Left lung (tissue), 10 donors: ENCODE results near the gene PEF1. TPM values are rescaled to one million over a fixed set of nuclear protein-coding genes. Genes with fewer than 3 reads are reported as not detected.
A peak's percentile ranks its signal among the peaks of the same experiment; 100 is the strongest.

Experiments
- ATAC-seq: fragments of 200-7000 bp; cut with Tn5 transposase; one replicate; pipeline ENCODE4 v1.9.1; 2020; ENCODE audit warnings: moderate library complexity
- DNase-seq, 4 donors: peaks; one replicate each; pipeline ENCODE4 v3.0.0-alpha.2; 2013 to 2020
- H3K27ac ChIP-seq, 2 donors: fragments of 200-600 bp; sonication (generic) in 1 of 2; one replicate each; pipeline versions ENCODE4 v1.5.0 to v1.8.0; 2020 to 2021
- H3K27me3 ChIP-seq, 2 donors: fragments of 200-600 bp; sonication (generic) in 1 of 2; one replicate each; pipeline versions ENCODE4 v1.5.0 to v1.8.0; 2020 to 2021
- H3K36me3 ChIP-seq, 2 donors: fragments of 200-600 bp; sonication (generic) in 1 of 2; one replicate each; pipeline versions ENCODE4 v1.5.0 to v1.8.0; 2020 to 2021
- H3K4me1 ChIP-seq, 2 donors: fragments of 200-600 bp; one replicate each; pipeline ENCODE4 v1.8.0; 2021
- H3K4me3 ChIP-seq, 2 donors: fragments of 200-600 bp; sonication (generic) in 1 of 2; one replicate each; pipeline versions ENCODE4 v1.5.0 to v1.8.0; 2020 to 2021; ENCODE audit warnings: mild to moderate bottlenecking in 1 of 2
- H3K9me3 ChIP-seq, 2 donors: fragments of 200-600 bp; sonication (generic) in 1 of 2; one replicate each; pipeline versions ENCODE4 v1.5.0 to v1.8.0; 2020 to 2021
- intact Hi-C, 2 donors: fragments of 100-400 bp; cut with DNase I; formaldehyde crosslinking; loops; one replicate each; pipeline versions ENCODE4 v1.11.2 to v1.14.2; 2022
- polyA plus RNA-seq, 6 donors: library from polyadenylated mRNA; unstranded; fragments of 120-200 nt; gene quantifications; one replicate each; pipeline ENCODE4 v1.2.1, GENCODE V29; 2013; ENCODE audit not compliant: insufficient read length in 6 of 6
- total RNA-seq, 2 donors: library from RNA; stranded (reverse); fragmentation: NEBNext Ultra II Directional; extraction: Animal tissue kit (Norgen Biotek cat#: 25700); gene quantifications; one replicate each; pipeline ENCODE4 v1.2.1, GENCODE V29; 2021
- TF ChIP-seq, protein P1 (sequence below), 2 donors: fragments of 200-600 bp; sonication (generic) in 1 of 2; IDR thresholded peaks; one replicate each; pipeline versions ENCODE4 v1.5.0 to v1.8.0; 2021; ENCODE audit warnings: antibody characterized with exemption in 2 of 2
- donor health status: DM: no; HTN: yes; CAD: no.
- donor health status: DM: no; HTN: no; CAD: no.

PEF1 gene
- total and polyA plus RNA-seq, 8 donors, result 55.4 to 75.8 (median 64.3) TPM

DNA sequence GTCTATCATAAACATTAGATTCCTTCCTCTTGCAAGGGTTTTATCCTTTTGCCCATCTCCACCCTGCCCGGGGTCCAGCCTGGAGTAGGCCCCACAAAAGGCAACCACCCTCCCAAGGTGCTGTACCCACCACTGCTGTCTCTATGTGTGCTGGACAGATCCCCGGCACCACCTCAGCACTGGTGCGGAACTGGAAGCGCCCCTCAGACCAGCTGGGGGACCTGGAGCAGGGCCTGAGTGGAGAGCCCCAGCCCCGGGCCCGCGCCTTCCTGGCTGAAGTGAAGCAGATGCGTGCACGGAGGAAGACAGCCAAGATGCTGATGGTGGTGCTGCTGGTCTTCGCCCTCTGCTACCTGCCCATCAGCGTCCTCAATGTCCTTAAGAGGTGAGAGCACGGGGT lies 21.3 kb downstream of the PEF1 start:
- no peak for ATAC-seq
- Histone ChIP-seq H3K9me3 (no peaks in the 10 kb centered on the region), H3K36me3 (peaks cover 0 to 33% of the 10 kb centered on the region in 2 donors), H3K4me3 (no peak overlapping the region), H3K4me1 (peaks cover 15 to 21% of the 10 kb centered on the region in 2 donors), H3K27me3 (peaks cover 0 to 12% of the 10 kb centered on the region in 2 donors), H3K27ac (no peak overlapping the region)
- no peak for DNase-seq
- intact Hi-C loops, result no loop called here
- TF ChIP-seq, protein P1, sequence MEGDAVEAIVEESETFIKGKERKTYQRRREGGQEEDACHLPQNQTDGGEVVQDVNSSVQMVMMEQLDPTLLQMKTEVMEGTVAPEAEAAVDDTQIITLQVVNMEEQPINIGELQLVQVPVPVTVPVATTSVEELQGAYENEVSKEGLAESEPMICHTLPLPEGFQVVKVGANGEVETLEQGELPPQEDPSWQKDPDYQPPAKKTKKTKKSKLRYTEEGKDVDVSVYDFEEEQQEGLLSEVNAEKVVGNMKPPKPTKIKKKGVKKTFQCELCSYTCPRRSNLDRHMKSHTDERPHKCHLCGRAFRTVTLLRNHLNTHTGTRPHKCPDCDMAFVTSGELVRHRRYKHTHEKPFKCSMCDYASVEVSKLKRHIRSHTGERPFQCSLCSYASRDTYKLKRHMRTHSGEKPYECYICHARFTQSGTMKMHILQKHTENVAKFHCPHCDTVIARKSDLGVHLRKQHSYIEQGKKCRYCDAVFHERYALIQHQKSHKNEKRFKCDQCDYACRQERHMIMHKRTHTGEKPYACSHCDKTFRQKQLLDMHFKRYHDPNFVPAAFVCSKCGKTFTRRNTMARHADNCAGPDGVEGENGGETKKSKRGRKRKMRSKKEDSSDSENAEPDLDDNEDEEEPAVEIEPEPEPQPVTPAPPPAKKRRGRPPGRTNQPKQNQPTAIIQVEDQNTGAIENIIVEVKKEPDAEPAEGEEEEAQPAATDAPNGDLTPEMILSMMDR (IDR thresholded peaks at IDR 0.05), result no peak

DNA sequence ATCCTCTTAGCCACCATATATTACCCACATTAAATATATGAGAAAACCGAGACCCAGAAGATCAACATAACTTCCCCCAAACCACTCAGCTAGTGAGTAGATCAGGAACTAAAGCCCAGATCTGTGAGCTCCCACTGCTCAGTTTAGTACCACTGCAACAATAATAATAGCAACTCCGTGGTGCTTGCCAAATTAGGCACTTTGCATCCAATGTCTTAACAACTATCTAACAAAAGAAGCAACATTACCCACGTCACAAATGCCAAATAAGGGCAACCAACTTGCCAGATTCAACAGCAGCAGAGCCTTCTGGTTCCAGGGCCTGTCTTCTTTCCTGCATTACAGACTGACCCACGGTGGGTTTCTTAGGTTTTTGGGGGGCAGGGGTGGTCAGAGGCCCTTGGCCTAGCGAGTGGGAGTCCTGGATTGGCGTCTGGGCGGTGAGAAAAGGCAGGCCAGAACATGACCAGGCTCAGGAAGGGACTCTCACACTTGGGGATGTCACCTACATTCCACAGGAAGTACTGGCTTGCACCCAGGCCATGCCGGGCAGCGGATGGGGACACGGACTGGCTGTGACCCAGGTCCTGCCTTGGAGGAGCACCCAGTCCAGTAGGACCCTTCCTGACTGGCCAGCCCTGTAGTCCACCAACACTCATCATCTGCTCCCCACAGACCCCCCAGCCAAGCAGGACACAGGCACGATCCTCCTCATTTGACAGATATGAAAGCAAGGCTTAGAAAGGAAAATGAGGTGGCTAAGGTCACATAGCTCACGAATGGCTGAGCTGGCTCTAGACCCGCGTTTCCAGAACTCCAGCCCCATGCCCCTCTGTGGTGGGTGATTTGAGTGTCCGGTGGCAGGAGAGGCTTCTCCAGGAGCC lies 22.6 kb downstream of the PEF1 start:
- Histone ChIP-seq H3K36me3 (peaks cover 0 to 21% of the 10 kb centered on the region in 2 donors), H3K4me3 (no peak overlapping the region), H3K27ac (no peak overlapping the region), H3K9me3 (no peaks in the 10 kb centered on the region), H3K27me3 (peaks cover 6 to 25% of the 10 kb centered on the region in 2 donors), H3K4me1 (peaks cover 13 to 19% of the 10 kb centered on the region in 2 donors)
- TF ChIP-seq, protein P1 (IDR thresholded peaks at IDR 0.05), result no peak
- ATAC-seq (no peak), DNase-seq (peak in 1 of 4 donors; percentile 57)
- intact Hi-C loops, result no loop called here

DNA sequence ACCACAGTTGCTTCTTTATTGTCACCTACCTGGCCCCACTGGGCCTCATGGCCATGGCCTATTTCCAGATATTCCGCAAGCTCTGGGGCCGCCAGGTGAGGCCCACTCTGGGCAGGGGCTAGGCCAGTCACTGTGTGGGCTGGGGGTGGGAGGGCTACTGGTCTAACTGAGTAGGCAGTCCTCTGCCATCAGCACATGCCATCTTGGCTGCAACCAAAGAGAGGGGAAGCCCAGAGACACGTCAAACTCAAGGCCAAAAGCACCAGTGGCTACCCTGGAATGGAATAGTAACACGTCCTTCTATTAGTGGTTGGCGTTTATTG lies 23.2 kb downstream of the PEF1 start:
- Histone ChIP-seq H3K4me1 (peaks cover 7 to 15% of the 10 kb centered on the region in 2 donors), H3K9me3 (no peaks in the 10 kb centered on the region), H3K4me3 (no peak overlapping the region), H3K36me3 (peaks cover 0 to 16% of the 10 kb centered on the region in 2 donors), H3K27ac (no peak overlapping the region), H3K27me3 (peaks cover 7 to 31% of the 10 kb centered on the region in 2 donors)
- TF ChIP-seq, protein P1 (IDR thresholded peaks at IDR 0.05), result no peak
- intact Hi-C loops, result no loop called here
- DNase-seq, result no peak
- no peak for ATAC-seq

DNA sequence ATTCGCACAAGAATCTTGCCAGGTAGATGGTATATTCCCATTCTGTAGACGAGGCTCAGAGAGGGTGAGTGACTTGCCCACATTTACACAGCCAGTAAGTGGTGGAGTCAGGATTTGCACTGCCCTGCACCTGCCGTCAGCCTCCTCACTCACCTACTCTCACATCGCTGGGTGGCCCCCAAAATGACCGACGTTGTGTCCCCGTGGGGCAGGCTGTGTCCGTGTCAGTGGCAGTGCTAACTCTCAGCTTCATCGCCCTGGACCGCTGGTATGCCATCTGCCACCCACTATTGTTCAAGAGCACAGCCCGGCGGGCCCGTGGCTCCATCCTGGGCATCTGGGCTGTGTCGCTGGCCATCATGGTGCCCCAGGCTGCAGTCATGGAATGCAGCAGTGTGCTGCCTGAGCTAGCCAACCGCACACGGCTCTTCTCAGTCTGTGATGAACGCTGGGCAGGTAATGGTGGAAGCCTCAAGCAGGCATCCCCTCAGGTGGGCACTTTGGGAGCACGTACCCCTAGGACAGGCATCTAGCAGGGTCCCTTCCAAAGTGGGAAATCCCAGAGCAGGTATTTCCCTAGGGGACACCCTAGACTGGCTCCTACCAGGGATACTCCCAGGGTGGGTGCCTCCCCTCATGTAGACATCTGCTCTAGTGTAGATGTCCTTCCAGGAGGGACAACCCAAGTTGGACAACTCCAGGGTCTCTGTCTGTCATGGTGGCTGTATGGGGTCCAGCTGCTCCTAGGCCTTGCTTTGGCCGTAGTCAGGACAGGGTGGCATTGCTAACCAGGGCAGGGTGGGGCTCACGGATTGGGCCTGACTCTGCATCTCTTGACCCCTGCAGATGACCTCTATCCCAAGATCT lies 23.8 kb downstream of the PEF1 start:
- no peaks in the 10 kb centered on the region for H3K9me3 ChIP-seq
- intact Hi-C loops, result no loop called here
- H3K4me1 ChIP-seq, result peaks cover 2 to 11% of the 10 kb centered on the region in 2 donors
- DNase-seq, result no peak
- peaks cover 0 to 10% of the 10 kb centered on the region in 2 donors for H3K36me3 ChIP-seq
- TF ChIP-seq, protein P1 (IDR thresholded peaks at IDR 0.05), result no peak
- H3K27me3 ChIP-seq, result peaks cover 7 to 35% of the 10 kb centered on the region in 2 donors
- no peak overlapping the region for H3K27ac ChIP-seq
- no peak for ATAC-seq
- H3K4me3 ChIP-seq, result no peak overlapping the region
